Loucy (cell line): ENCODE data around the gene MSL3B.

Source experiments
- H2AFZ ChIP-seq: fragments of 200-600 bp; sonication (generic); 2 replicates; pipeline ENCODE4 v1.6.0; 2016; ENCODE audit warnings: antibody characterized with exemption, mild to moderate bottlenecking, low read length, moderate library complexity
- H3F3A ChIP-seq: fragments of 200-600 bp; 2 replicates; pipeline ENCODE4 v1.6.0; 2016; ENCODE audit warnings: antibody characterized with exemption, low read depth, mild to moderate bottlenecking
- H3K27me3 ChIP-seq: fragments of 200-600 bp; sonication (generic); 2 replicates; pipeline ENCODE4 v1.6.1; 2014; ENCODE audit warnings: low read length, mild to moderate bottlenecking; ENCODE audit not compliant: insufficient read depth, poor library complexity, severe bottlenecking
- H3K36me3 ChIP-seq: fragments of 200-600 bp; sonication (generic); 2 replicates; pipeline ENCODE4 v1.6.1; 2016; ENCODE audit warnings: low read length; ENCODE audit not compliant: insufficient read depth
- H3K4me1 ChIP-seq: fragments of 200-600 bp; sonication (generic); 2 replicates; pipeline ENCODE4 v1.5.1; 2014; ENCODE audit warnings: low read length, mild to moderate bottlenecking; ENCODE audit not compliant: insufficient read depth, poor library complexity, severe bottlenecking
- H3K4me2 ChIP-seq: fragments of 200-600 bp; sonication (generic); 2 replicates; pipeline ENCODE4 v1.6.0; 2014; ENCODE audit warnings: antibody characterized with exemption, low read length, low read depth, mild to moderate bottlenecking; ENCODE audit not compliant: poor library complexity, severe bottlenecking
- H3K4me3 ChIP-seq: fragments of 200-600 bp; sonication (generic); 2 replicates; pipeline ENCODE4 v1.5.1; 2014; ENCODE audit warnings: low read length, mild to moderate bottlenecking, mixed read lengths; ENCODE audit not compliant: poor library complexity, severe bottlenecking
- H3K79me2 ChIP-seq: fragments of 200-600 bp; sonication (generic); 2 replicates; pipeline ENCODE4 v1.6.1; 2014; ENCODE audit warnings: low read length; ENCODE audit not compliant: insufficient read depth
- H3K9ac ChIP-seq: fragments of 200-600 bp; sonication (generic); 2 replicates; pipeline ENCODE4 v1.6.0; 2014; ENCODE audit warnings: mild to moderate bottlenecking, low read depth, low read length, moderate library complexity; ENCODE audit not compliant: poor library complexity, severe bottlenecking
- H3K9me2 ChIP-seq: fragments of 200-600 bp; sonication (generic); replicated peaks from 2 replicates; pipeline ENCODE4 v1.6.1; 2016; ENCODE audit warnings: low read depth, low read length, mixed read lengths
- H3K9me3 ChIP-seq: fragments of 200-600 bp; sonication (generic); 2 replicates; pipeline ENCODE4 v1.6.1; 2014; ENCODE audit warnings: mild to moderate bottlenecking, antibody characterized with exemption, low read length, low read depth; ENCODE audit not compliant: insufficient read depth
- H4K20me1 ChIP-seq: fragments of 200-600 bp; sonication (generic); 2 replicates; pipeline ENCODE4 v1.6.0; 2014; ENCODE audit warnings: antibody characterized with exemption, low read length, mild to moderate bottlenecking; ENCODE audit not compliant: insufficient read depth, poor library complexity, severe bottlenecking
- CTCF ChIP-seq: fragments of 200-600 bp; sonication (generic); conservative IDR thresholded peaks from 2 replicates; pipeline ENCODE4 v1.5.1; 2014; ENCODE audit warnings: mild to moderate bottlenecking, antibody characterized with exemption, low read length
- EZH2phosphoT487 ChIP-seq: fragments of 200-600 bp; IDR thresholded peaks from 2 replicates; pipeline ENCODE4 v1.6.1; 2018; ENCODE audit warnings: antibody characterized with exemption, mild to moderate bottlenecking, moderate library complexity, borderline replicate concordance

MSL3B gene

GRCh38 chr2:233865838-233866237, 2.3 kb downstream of the MSL3B start:
- peak; percentile 66 for TF ChIP-seq CTCF
- TF ChIP-seq EZH2phosphoT487 = no peak
- no peak overlapping the region for H3K4me3 ChIP-seq
- H3F3A ChIP-seq = no peaks in the 10 kb centered on the region
- peaks cover 22% of the 10 kb centered on the region for H3K27me3 ChIP-seq
- no peaks in the 10 kb centered on the region for H3K9me3 ChIP-seq
- no peak overlapping the region for H2AFZ ChIP-seq
- no peaks in the 10 kb centered on the region for H3K36me3 ChIP-seq
- peaks cover 4% of the 10 kb centered on the region; the same call in 1 of the 2 replicates for H3K79me2 ChIP-seq
- no peak overlapping the region for H3K9ac ChIP-seq
- no peak overlapping the region for H3K4me2 ChIP-seq
- no peaks in the 10 kb centered on the region for H3K9me2 ChIP-seq
- peaks cover 6% of the 10 kb centered on the region for H3K4me1 ChIP-seq
- H4K20me1 ChIP-seq = no peaks in the 10 kb centered on the region

DNA sequence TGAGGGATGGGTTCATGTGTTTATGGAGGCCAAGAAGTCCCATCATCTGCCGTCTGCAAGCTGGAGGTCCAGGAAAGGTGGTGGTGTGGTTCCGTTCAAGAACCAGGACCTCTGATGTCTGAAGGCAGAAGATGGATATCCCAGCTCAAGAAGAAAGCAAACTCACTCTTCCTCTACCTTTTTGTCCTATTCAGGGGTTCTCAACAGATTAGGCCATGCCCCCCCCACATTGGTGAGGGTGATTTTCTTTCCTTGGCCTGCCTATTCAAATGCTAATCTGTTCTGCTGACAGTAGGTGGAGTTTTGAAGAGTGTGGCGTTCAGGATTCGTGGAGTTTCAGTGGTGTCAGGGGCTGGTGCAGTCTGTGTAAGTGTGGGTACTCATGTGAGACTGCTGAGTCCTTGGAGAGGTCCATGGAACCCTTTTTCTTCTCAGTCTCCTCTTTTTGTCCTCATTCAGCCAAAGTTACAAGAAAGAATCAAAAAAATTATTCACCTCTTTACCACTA, 5.9 kb downstream of the MSL3B start:
- H3K36me3 ChIP-seq = no peaks in the 10 kb centered on the region
- peaks cover 7% of the 10 kb centered on the region for H3K27me3 ChIP-seq
- no peak overlapping the region for H3K4me2 ChIP-seq
- H3F3A ChIP-seq = no peaks in the 10 kb centered on the region
- H4K20me1 ChIP-seq = no peaks in the 10 kb centered on the region
- no peak overlapping the region for H3K4me3 ChIP-seq
- no peaks in the 10 kb centered on the region for H3K9me2 ChIP-seq
- H2AFZ ChIP-seq = no peak overlapping the region
- peaks cover 3% of the 10 kb centered on the region for H3K4me1 ChIP-seq
- no peak; the same call in 1 of the 2 replicates for TF ChIP-seq CTCF
- no peak for TF ChIP-seq EZH2phosphoT487
- H3K9ac ChIP-seq = no peak overlapping the region
- no peaks in the 10 kb centered on the region for H3K79me2 ChIP-seq
- no peaks in the 10 kb centered on the region for H3K9me3 ChIP-seq

- Histone ChIP-seq H3K4me3 (no peak overlapping the region), H3K4me1 (peaks cover 10% of the 10 kb centered on the region), H3K9me3 (no peaks in the 10 kb centered on the region), H3K36me3 (0 out of 2 replicates have a peak, but pooled peaks cover 3% of the 10 kb centered on the region), H3K4me2 (no peak overlapping the region), H3K9me2 (no peaks in the 10 kb centered on the region), H3K79me2 (peaks cover 17% of the 10 kb centered on the region), H4K20me1 (peaks cover 5% of the 10 kb centered on the region), H2AFZ (no peak overlapping the region), H3K27me3 (peaks cover 12% of the 10 kb centered on the region), H3F3A (no peaks in the 10 kb centered on the region), H3K9ac (no peak overlapping the region)
- TF ChIP-seq CTCF (no peak), EZH2phosphoT487 (no peak)
These were observed 9.9 kb downstream of the MSL3B start for GRCh38 chr2:233858331-233858730.
